ENCODE results near the gene TBL3. TPM values are rescaled to one million over a fixed set of nuclear protein-coding genes. Genes with fewer than 3 reads are reported as not detected.

Gene TBL3
- total and polyA plus RNA-seq, 2 of the 8 experiments (the other 6 are each of a cell fraction or from before 2014, with no cell fraction given): 65.8 to 137 TPM

DNA sequence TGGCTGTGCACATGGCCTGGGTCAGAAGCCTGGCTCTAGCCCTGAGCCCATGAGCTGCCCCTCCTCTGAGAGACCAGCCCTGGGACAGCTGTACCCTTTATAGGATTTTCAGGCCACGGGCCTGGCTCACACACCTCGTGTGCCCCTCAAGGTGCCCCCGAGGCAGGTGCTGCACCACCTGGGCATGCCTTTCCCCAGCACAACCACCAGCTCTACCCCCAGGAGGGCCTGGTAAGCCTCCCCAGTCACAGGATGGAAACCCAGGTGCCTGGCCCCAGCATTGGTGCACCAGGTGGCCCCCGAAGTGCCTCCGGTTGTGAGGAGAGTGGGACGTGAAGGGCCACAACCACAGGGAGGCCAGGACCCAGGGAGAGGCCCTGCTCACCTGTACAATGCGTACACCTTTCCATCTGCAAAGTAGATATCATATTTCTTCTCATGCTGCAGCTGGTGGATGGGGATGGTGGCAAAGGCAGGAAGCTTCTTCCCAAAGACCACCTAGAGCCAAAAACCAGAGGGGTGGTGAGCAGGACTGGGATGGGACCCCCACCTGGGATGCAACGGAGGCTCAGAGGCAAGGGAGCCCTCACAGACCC, 31.5 kb downstream of the TBL3 start:
- Histone ChIP-seq H3K23ac (ENCODE audit: insufficient read length) (no peak overlapping the region), H2BK20ac (ENCODE audit: low read length) (no peak overlapping the region), H3K79me1 (ENCODE audit: low read depth, low read length) (peaks cover 6% of the 10 kb centered on the region; the same call in 1 of the 2 replicates), H2BK12ac (ENCODE audit: low read depth, low read length) (no peak overlapping the region), H3K4ac (replicated peaks; ENCODE audit: insufficient read length, low read depth, low read length) (no peak overlapping the region), H3K79me2 (ENCODE audit: control insufficient read depth in 1 of 2, insufficient read depth in 2 of 2, low read length in 2 of 2) (peaks cover 14 to 41% of the 10 kb centered on the region in 2 experiments; a peak in 3 of 4 replicates), H3K23me2 (ENCODE audit: low read depth, low read length) (no peaks in the 10 kb centered on the region), H4K20me1 (replicated peaks in 1 of 2; ENCODE audit: control insufficient read depth in 1 of 2, insufficient read depth in 2 of 2, low read length in 2 of 2) (peaks cover 29 to 64% of the 10 kb centered on the region in 2 experiments), H3K4me1 (replicated peaks in 1 of 4; ENCODE audit: control insufficient read depth in 3 of 4, insufficient read depth in 4 of 4, low read length in 3 of 4) (peaks cover 0 to 28% (median 14%) of the 10 kb centered on the region in 4 experiments; a peak in 5 of 7 replicates), H3K9ac (replicated peaks in 1 of 4; ENCODE audit: extremely low read depth in 1 of 4, low read depth in 3 of 4, low read length in 3 of 4) (no peak overlapping the region), H4K8ac (ENCODE audit: extremely low read depth, insufficient read depth, low read length) (no peak overlapping the region), H3K9me3 (ENCODE audit: insufficient read depth in 2 of 2, low read depth in 1 of 2, low read length in 1 of 2) (no peaks in the 10 kb centered on the region), H3K14ac (ENCODE audit: insufficient read length) (no peak overlapping the region), H4K91ac (replicated peaks; ENCODE audit: insufficient read length, low read length) (no peak overlapping the region), H2AFZ (ENCODE audit: low read length) (no peak overlapping the region), H2BK5ac (ENCODE audit: low read depth, low read length) (no peak overlapping the region), H3K4me2 (ENCODE audit: insufficient read depth in 1 of 2, low read depth in 2 of 2, low read length in 2 of 2) (no peak overlapping the region; a peak in 1 of 4 replicates), H2BK15ac (ENCODE audit: low read length) (no peak overlapping the region), H2BK120ac (replicated peaks; ENCODE audit: low read depth, low read length) (no peak overlapping the region), H3K18ac (ENCODE audit: extremely low read depth, low read length) (no peak overlapping the region), H3K56ac (replicated peaks; ENCODE audit: insufficient read length, low read depth, low read length) (no peak overlapping the region), H2AK5ac (ENCODE audit: low read depth, low read length) (no peak overlapping the region), H3K27me3 (replicated peaks in 1 of 4; ENCODE audit: control insufficient read depth in 3 of 4, extremely low read depth in 1 of 4, insufficient read depth in 3 of 4, low read length in 3 of 4) (no peaks in the 10 kb centered on the region), H4K5ac (ENCODE audit: insufficient read length, low read depth, low read length) (no peak overlapping the region), H3K4me3 (ENCODE audit: extremely low read depth in 1 of 4, insufficient read depth in 2 of 4, low read depth in 3 of 4, low read length in 4 of 4) (no peak overlapping the region), H3K36me3 (ENCODE audit: control insufficient read depth in 2 of 4, insufficient read depth in 4 of 4, low read length in 3 of 4) (peaks cover 21 to 45% (median 35%) of the 10 kb centered on the region in 4 experiments), H3K27ac (ENCODE audit: low read depth, low read length) (no peak overlapping the region; the same call in 1 of the 2 replicates)
- FAIRE-seq (no peak), DNase-seq (ENCODE audit: low read depth in 1 of 2, low spot score in 2 of 2) (no peak)
- no peak for TF ChIP-seq BACH1 (IDR thresholded peaks at IDR 0.05; ENCODE audit: low read length)
- TF ChIP-seq SIN3A (conservative IDR thresholded peaks at IDR 0.05 in 1 of 2, IDR thresholded peaks at IDR 0.05 in 1 of 2; ENCODE audit: low read depth in 1 of 2, low read length in 2 of 2): no peak
- no peak for TF ChIP-seq EP300 (IDR thresholded peaks at IDR 0.05; ENCODE audit: borderline replicate concordance in 1 of 2, low read depth in 2 of 2, low read length in 2 of 2)
- no peak for TF ChIP-seq SIRT6 (IDR thresholded peaks at IDR 0.05; ENCODE audit: low read length)
- TF ChIP-seq TCF12 (IDR thresholded peaks at IDR 0.05; ENCODE audit: low read depth, low read length): no peak
- TF ChIP-seq SRF (IDR thresholded peaks at IDR 0.05; ENCODE audit: low read depth, low read length): no peak
- TF ChIP-seq KDM5A (IDR thresholded peaks at IDR 0.05; ENCODE audit: low read length): no peak
- no peak for TF ChIP-seq CHD1 (IDR thresholded peaks at IDR 0.05; ENCODE audit: low read depth, low read length)
- no peak for TF ChIP-seq NRF1 (IDR thresholded peaks at IDR 0.05; ENCODE audit: low read depth, low read length)
- TF ChIP-seq, protein P1, sequence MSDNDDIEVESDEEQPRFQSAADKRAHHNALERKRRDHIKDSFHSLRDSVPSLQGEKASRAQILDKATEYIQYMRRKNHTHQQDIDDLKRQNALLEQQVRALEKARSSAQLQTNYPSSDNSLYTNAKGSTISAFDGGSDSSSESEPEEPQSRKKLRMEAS (IDR thresholded peaks at IDR 0.05): no peak
- TF ChIP-seq RBBP5 (IDR thresholded peaks at IDR 0.05; ENCODE audit: borderline replicate concordance, low read depth, low read length): no peak
- TF ChIP-seq KDM4A (IDR thresholded peaks at IDR 0.05; ENCODE audit: low read depth, low read length, severe bottlenecking): no peak
- TF ChIP-seq TEAD4 (IDR thresholded peaks at IDR 0.05; ENCODE audit: low read depth, low read length): no peak
- ChIA-PET CTCF (ENCODE audit: partially characterized antibody) (interaction anchor here (0.6 to 4.3 kb wide), 33 partner anchors 10 to 530 kb away, joined by 3 to 55 read pairs (median 5); partner anchors contain the start of genes NOXO1, NPW, NTHL1 and SYNGR3), POLR2A (ENCODE audit: partially characterized antibody) (interaction anchor here (0.6 to 4.7 kb wide), 15 partner anchors 10 to 151 kb away, joined by 3 to 37 read pairs (median 4); partner anchors contain the start of genes GFER, NPW, RNF151 and RPS2)
- WGBS, 2 experiments (ENCODE audit: extremely low coverage in 1 of 2, insufficient coverage in 1 of 2, insufficient read length in 1 of 2, insufficient replicate concordance in 2 of 2, low coverage in 1 of 2, low lambda C conversion rate in 2 of 2, missing lambda C conversion rate in 1 of 2): 76% methylated on average over 8 of the region's 8 CpGs; no CpG with 5 or more reads in 1 of the 2 experiments

All from H1 (cell line).